ENCODE data around the gene SIGMAR1.

DNA sequence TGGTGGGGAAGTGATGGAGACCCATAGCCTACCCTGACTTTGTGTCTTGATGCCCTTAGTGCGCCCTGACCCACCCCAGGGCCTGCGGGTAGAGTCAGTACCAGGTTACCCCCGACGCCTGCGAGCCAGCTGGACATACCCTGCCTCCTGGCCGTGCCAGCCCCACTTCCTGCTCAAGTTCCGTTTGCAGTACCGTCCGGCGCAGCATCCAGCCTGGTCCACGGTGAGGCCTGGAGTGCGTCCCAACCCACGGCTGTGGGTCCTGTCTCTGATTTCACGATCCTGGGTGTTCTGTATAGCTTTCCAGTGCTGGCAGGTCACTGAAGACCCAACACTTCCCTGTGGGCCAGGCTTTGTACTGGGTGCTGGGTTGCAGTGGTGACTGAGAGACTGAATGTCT, 20.9 kb upstream of the SIGMAR1 start:
- no peak for TF ChIP-seq CTCF (IDR thresholded peaks at IDR 0.05)
- no peak for TF ChIP-seq ZFX (IDR thresholded peaks at IDR 0.05; ENCODE audit: borderline replicate concordance)
